GM12878 (cell line): Measurements from ENCODE around the gene SEMA3C. TPM values are rescaled to one million over a fixed set of nuclear protein-coding genes. Genes with fewer than 3 reads are reported as not detected.

Experiments
- ATAC-seq: fragments of 200-7000 bp; cut with Tn5 transposase; 3 replicates; pipeline ENCODE4 v1.9.1; 2020; ENCODE audit warnings: mild to moderate bottlenecking, moderate library complexity
- BruUV-seq: library from RNA; stranded (reverse); fragments of 400-500 nt; replicated peaks from 2 replicates; lab custom pipeline; 2021; lab: Mats Ljungman, UMichigan
- CTCF ChIA-PET: fragments of 300-600 bp; sonication (Branson Sonifier 250); formaldehyde crosslinking; extraction: SDS; loops from one replicate; lab custom pipeline; 2021; ENCODE audit warnings: inconsistent platforms; lab: Yijun Ruan, JAX
- POLR2A ChIA-PET: fragments of 350-600 bp; formaldehyde crosslinking; extraction: SDS; loops from one replicate; lab custom pipeline; 2021; ENCODE audit warnings: inconsistent platforms; lab: Charles Lee
- RAD21 ChIA-PET: fragments of 300-600 bp; sonication (Branson Sonifier 250); formaldehyde crosslinking; loops from one replicate; lab custom pipeline; 2023; ENCODE audit warnings: antibody characterized with exemption; ENCODE audit not compliant: unreplicated experiment; lab: Charles Lee
- SMC1A ChIA-PET: fragments of 300-600 bp; sonication (Branson Sonifier 250); formaldehyde crosslinking; loops from one replicate; lab custom pipeline; 2023; ENCODE audit not compliant: unreplicated experiment, uncharacterized antibody; lab: Charles Lee
- DNase-seq: peaks from one replicate; pipeline ENCODE4 v3.0.0-alpha.2; 2011; ENCODE audit warnings: low read depth, low spot score
- FAIRE-seq: peaks from 3 replicates; lab custom pipeline; 2011; peaks lifted over from hg19 to GRCh38; lab: Jason Lieb, UNC
- H2AFZ ChIP-seq: 2 replicates; pipeline ENCODE4 v1.6.0; 2011; ENCODE audit warnings: low read depth, low read length, control low read depth; ENCODE audit not compliant: control insufficient read depth
- H3K27ac ChIP-seq: 2 replicates; pipeline ENCODE4 v1.5.1; 2011; ENCODE audit warnings: control low read depth; ENCODE audit not compliant: control insufficient read depth, insufficient read depth
- H3K27me3 ChIP-seq, 2 experiments: replicated peaks in 1 of 2; 2 replicates each; pipeline versions ENCODE4 v1.6.0 to v1.6.1; 2011; ENCODE audit warnings: low read length in 1 of 2; ENCODE audit not compliant: control insufficient read depth in 2 of 2, insufficient read depth in 2 of 2
- H3K36me3 ChIP-seq, 2 experiments: 2 replicates each; pipeline ENCODE4 v1.5.1; 2011; ENCODE audit warnings: low read length in 1 of 2; ENCODE audit not compliant: control insufficient read depth in 2 of 2, insufficient read depth in 2 of 2
- H3K4me1 ChIP-seq: 2 replicates; pipeline ENCODE4 v1.6.1; 2011; ENCODE audit warnings: mild to moderate bottlenecking, low read length, moderate library complexity, mixed read lengths; ENCODE audit not compliant: control insufficient read depth, insufficient read depth
- H3K4me2 ChIP-seq: 2 replicates; pipeline ENCODE4 v1.6.0; 2011; ENCODE audit warnings: control low read depth; ENCODE audit not compliant: control insufficient read depth, insufficient read depth
- H3K4me3 ChIP-seq: fragments of 200-600 bp; sonication (generic); 2 replicates; pipeline ENCODE4 v1.5.1; 2016
- H3K79me2 ChIP-seq: 2 replicates; pipeline ENCODE4 v1.6.0; 2011; ENCODE audit warnings: low read length; ENCODE audit not compliant: control insufficient read depth, insufficient read depth
- H3K9ac ChIP-seq: 2 replicates; pipeline ENCODE4 v1.8.0; 2011; ENCODE audit warnings: low read length, control low read depth, mixed read lengths; ENCODE audit not compliant: control insufficient read depth, insufficient read depth
- H3K9me3 ChIP-seq: replicated peaks from 3 replicates; pipeline ENCODE4 v1.5.1; 2011; ENCODE audit warnings: mild to moderate bottlenecking, low read length; ENCODE audit not compliant: control insufficient read depth, insufficient read depth
- H4K20me1 ChIP-seq: 2 replicates; pipeline ENCODE4 v1.6.0; 2011; ENCODE audit not compliant: control insufficient read depth, insufficient read depth
- ATF7 ChIP-seq: fragments of 450-650 bp; IDR thresholded peaks from 2 replicates; pipeline ENCODE4 v1.6.1; 2016; ENCODE audit warnings: low read depth, mild to moderate bottlenecking
- GABPA ChIP-seq: IDR thresholded peaks from 2 replicates; pipeline ENCODE4 v1.6.1; 2014; ENCODE audit warnings: antibody characterized with exemption, low read depth, mild to moderate bottlenecking, inconsistent platforms
- IKZF1 ChIP-seq: fragments of 450-650 bp; conservative IDR thresholded peaks from 2 replicates; pipeline ENCODE4 v1.6.1; 2017; ENCODE audit warnings: antibody characterized with exemption, mild to moderate bottlenecking
- NFYB ChIP-seq: IDR thresholded peaks from 2 replicates; pipeline ENCODE4 v1.6.1; 2011; ENCODE audit warnings: low read depth, mild to moderate bottlenecking, low read length, improper control_type of control experiment, moderate library complexity; ENCODE audit not compliant: insufficient read depth
- NR2C2 ChIP-seq: IDR thresholded peaks from 2 replicates; pipeline ENCODE4 v1.6.1; 2011; ENCODE audit warnings: borderline replicate concordance, low read depth; ENCODE audit not compliant: control insufficient read depth, insufficient read length
- RELA ChIP-seq: fragments of 450-650 bp; IDR thresholded peaks from 2 replicates; pipeline ENCODE4 v1.8.0; 2014; ENCODE audit warnings: borderline replicate concordance; ENCODE audit not compliant: partially characterized antibody
- SIX5 ChIP-seq: IDR thresholded peaks from 2 replicates; pipeline ENCODE4 v1.6.1; 2011; ENCODE audit warnings: mild to moderate bottlenecking, low read depth, low read length, moderate library complexity; ENCODE audit not compliant: severe bottlenecking
- SREBF1 ChIP-seq: IDR thresholded peaks from 2 replicates; pipeline ENCODE4 v1.6.1; 2012; ENCODE audit warnings: mild to moderate bottlenecking, low read length
- SUPT20H ChIP-seq: IDR thresholded peaks from 2 replicates; pipeline ENCODE4 v1.6.1; 2011; ENCODE audit warnings: low read depth, mild to moderate bottlenecking, low read length, moderate library complexity, borderline replicate concordance; ENCODE audit not compliant: control insufficient read depth
- WGBS: methylation state at CpG from one replicate; pipeline ENCODE4 v1.1.6; 2016; ENCODE audit warnings: low lambda C conversion rate; ENCODE audit not compliant: insufficient replicate concordance, insufficient coverage; ENCODE audit errors: missing lambda C conversion rate; 5-methylcytosine and 5-hydroxymethylcytosine counted together
- in situ Hi-C: fragments of 300-500 bp; cut with MboI; formaldehyde crosslinking; loops from 9 replicates; pipeline ENCODE4 v1.14.3; 2018; ENCODE audit warnings: mixed read lengths
- intact Hi-C: fragments of 100-400 bp; cut with micrococcal nuclease; formaldehyde crosslinking; loops from one replicate; pipeline ENCODE4 v1.14.2; 2022; ENCODE audit not compliant: unreplicated experiment
- polyA plus RNA-seq, 11 experiments: library from polyadenylated mRNA; depleted of rRNA in 4 of 11; unstranded in 6 of 11; stranded (reverse) in 5 of 11; fragments of >200 nt; fragmentation: Nextera tagmentation in 4 of 11; fragmentation: Illumina TruSeq in 1 of 11; extraction: Ambion mirVana in 4 of 11; extraction: Trizol in 1 of 11; gene quantifications; 1 replicate in 1 of 11; 2 replicates in 10 of 11; pipeline versions ENCODE4 v1.2.1 to v1.2.3, GENCODE V29; 2011 to 2016; ENCODE audit warnings: inconsistent platforms in 2 of 11, missing spikeins in 2 of 11, low read depth in 1 of 11
- total RNA-seq, 4 experiments: library from RNA; depleted of rRNA in 3 of 4; stranded (reverse); fragments of >200 nt in 3 of 4; fragmentation: Illumina TruSeq in 1 of 4; extraction: Trizol in 1 of 4; gene quantifications; 2 replicates each; pipeline versions ENCODE4 v1.2.1 to v1.2.3, GENCODE V29; 2013 to 2021
- TF ChIP-seq, protein P1 (sequence below): IDR thresholded peaks from 2 replicates; pipeline ENCODE4 v1.6.1; 2011; ENCODE audit warnings: borderline replicate concordance, low read depth, mild to moderate bottlenecking, moderate library complexity, low read length; ENCODE audit not compliant: insufficient read depth, poor library complexity, severe bottlenecking
- TF ChIP-seq, protein P2 (sequence below): IDR thresholded peaks from 2 replicates; pipeline ENCODE4 v1.6.1; 2011; ENCODE audit warnings: mild to moderate bottlenecking, low read depth, low read length, moderate library complexity; ENCODE audit not compliant: insufficient replicate concordance
- TF ChIP-seq, protein P3 (sequence below): IDR thresholded peaks from 2 replicates; pipeline ENCODE4 v1.6.1; 2012; ENCODE audit warnings: low read length, inconsistent platforms

SEMA3C gene
- total and polyA plus RNA-seq, 10 of the 15 experiments (the other 5 are each of a cell fraction or from before 2014, with no cell fraction given): 0.01 to 0.41 (median 0.11) TPM; not detected in 6

DNA sequence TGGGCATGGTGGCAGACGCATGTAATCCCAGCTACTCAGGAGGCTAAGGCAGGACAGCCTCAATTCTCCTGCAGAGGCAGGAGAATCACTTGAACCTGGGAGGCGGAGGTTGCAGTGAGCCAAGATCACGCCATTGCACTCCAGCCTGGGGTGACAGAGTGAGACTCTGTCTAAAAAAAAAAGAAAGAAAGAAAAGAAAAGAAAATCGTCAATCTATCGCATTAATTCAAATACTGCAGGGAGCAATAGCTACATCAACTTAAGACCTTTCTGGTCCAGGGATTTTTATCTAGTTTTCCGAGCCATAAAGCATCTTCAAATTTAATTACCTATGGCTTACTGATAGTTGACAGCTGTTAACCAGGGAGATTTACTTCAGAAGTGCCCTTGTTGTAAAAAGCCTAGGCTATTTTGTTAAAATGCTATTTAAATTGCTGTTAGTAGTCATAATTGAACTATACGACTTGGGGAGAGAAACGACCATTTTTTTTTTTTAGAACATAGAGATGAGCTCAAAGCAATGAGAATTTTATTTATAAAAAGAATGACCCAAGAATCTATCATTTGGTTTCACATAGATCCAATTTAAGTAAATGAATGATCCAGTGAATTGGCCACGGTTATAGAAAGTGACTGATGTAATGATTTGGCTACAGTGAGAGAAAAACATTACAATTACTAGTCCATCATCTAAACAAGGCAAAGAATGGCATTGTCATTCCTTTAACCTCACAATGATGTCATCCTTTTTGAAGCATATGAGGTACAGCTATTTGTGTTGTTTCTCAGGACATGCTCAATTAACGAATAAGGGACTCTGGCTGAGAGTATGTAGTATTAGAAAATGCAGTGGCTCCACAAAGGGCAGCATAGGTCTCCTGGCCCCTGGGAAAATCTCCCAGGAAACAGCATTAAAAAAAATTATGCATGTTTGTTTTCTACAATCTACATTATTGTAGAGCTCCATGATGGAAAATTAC, 85.3 kb downstream of the SEMA3C start:
- H2AFZ ChIP-seq: no peak overlapping the region
- FAIRE-seq (no peak), DNase-seq (no peak), ATAC-seq (no peak)
- H3K4me1 ChIP-seq: no peaks in the 10 kb centered on the region
- H3K27ac ChIP-seq: no peak overlapping the region
- in situ Hi-C loops (no loop called here), intact Hi-C loops (no loop called here)
- ChIA-PET RAD21 (no interaction called here), POLR2A (interaction anchor here (0.5 kb wide), 1 partner anchor 145 kb away, joined by 5 read pairs; no protein-coding TSS in a partner anchor), CTCF (no interaction called here), SMC1A (interaction anchor here (0.9 kb wide), 1 partner anchor 26 kb away, joined by 3 read pairs; no protein-coding TSS in a partner anchor)
- 29% methylated on average over 9 of the region's 10 CpGs for WGBS
- no peak overlapping the region for H3K9ac ChIP-seq
- H3K27me3 ChIP-seq: no peaks in the 10 kb centered on the region
- no peaks in the 10 kb centered on the region for H3K9me3 ChIP-seq
- no peak overlapping the region for H3K4me2 ChIP-seq
- no peaks in the 10 kb centered on the region for H3K36me3 ChIP-seq
- H3K79me2 ChIP-seq: no peaks in the 10 kb centered on the region
- no peak overlapping the region for H3K4me3 ChIP-seq
- H4K20me1 ChIP-seq: no peaks in the 10 kb centered on the region
- TF ChIP-seq ATF7: peak; percentile 43; the same call in 1 of the 2 replicates
- TF ChIP-seq SUPT20H: no peak
- no peak for TF ChIP-seq SIX5
- TF ChIP-seq NR2C2: no peak
- TF ChIP-seq RELA: no peak
- BruUV-seq: no TSS peak

DNA sequence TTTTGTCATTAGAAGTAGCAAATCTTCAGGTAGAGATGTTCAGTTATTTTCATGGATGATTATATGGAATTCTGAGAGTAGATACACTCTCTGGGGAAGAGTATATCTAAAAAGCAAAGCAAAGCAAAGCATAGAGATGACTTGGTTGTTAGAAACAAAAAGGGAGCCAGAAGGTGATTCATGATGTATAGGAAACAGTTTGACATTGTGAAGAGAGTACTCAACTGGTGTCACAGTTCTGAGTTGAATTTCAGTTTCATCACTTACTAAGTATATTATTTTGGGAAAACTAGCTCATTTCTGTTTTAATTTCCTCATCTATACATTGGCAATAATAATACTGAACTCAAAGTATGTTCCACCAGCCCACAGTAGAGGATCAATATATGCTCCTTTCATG, 86.8 kb downstream of the SEMA3C start:
- no peaks in the 10 kb centered on the region for H3K4me1 ChIP-seq
- intact Hi-C loops: no loop called here
- H3K27ac ChIP-seq: no peak overlapping the region
- SMC1A ChIA-PET: no interaction called here
- RAD21 ChIA-PET: no interaction called here
- CTCF ChIA-PET: no interaction called here
- POLR2A ChIA-PET: no interaction called here
- no peak overlapping the region for H3K9ac ChIP-seq
- no TSS peak for BruUV-seq
- no peak overlapping the region for H3K4me2 ChIP-seq
- no peaks in the 10 kb centered on the region for H4K20me1 ChIP-seq
- no peak overlapping the region for H2AFZ ChIP-seq
- no peaks in the 10 kb centered on the region for H3K79me2 ChIP-seq
- H3K9me3 ChIP-seq: no peaks in the 10 kb centered on the region
- no peak for DNase-seq
- no peak for ATAC-seq
- H3K36me3 ChIP-seq: no peaks in the 10 kb centered on the region
- no peaks in the 10 kb centered on the region for H3K27me3 ChIP-seq
- FAIRE-seq: no peak
- in situ Hi-C loops: no loop called here
- H3K4me3 ChIP-seq: no peak overlapping the region
- TF ChIP-seq, protein P1, sequence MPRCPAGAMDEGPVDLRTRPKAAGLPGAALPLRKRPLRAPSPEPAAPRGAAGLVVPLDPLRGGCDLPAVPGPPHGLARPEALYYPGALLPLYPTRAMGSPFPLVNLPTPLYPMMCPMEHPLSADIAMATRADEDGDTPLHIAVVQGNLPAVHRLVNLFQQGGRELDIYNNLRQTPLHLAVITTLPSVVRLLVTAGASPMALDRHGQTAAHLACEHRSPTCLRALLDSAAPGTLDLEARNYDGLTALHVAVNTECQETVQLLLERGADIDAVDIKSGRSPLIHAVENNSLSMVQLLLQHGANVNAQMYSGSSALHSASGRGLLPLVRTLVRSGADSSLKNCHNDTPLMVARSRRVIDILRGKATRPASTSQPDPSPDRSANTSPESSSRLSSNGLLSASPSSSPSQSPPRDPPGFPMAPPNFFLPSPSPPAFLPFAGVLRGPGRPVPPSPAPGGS: no peak
- TF ChIP-seq, protein P2, sequence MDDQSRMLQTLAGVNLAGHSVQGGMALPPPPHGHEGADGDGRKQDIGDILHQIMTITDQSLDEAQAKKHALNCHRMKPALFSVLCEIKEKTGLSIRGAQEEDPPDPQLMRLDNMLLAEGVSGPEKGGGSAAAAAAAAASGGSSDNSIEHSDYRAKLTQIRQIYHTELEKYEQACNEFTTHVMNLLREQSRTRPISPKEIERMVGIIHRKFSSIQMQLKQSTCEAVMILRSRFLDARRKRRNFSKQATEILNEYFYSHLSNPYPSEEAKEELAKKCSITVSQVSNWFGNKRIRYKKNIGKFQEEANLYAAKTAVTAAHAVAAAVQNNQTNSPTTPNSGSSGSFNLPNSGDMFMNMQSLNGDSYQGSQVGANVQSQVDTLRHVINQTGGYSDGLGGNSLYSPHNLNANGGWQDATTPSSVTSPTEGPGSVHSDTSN: no peak
- TF ChIP-seq, protein P3, sequence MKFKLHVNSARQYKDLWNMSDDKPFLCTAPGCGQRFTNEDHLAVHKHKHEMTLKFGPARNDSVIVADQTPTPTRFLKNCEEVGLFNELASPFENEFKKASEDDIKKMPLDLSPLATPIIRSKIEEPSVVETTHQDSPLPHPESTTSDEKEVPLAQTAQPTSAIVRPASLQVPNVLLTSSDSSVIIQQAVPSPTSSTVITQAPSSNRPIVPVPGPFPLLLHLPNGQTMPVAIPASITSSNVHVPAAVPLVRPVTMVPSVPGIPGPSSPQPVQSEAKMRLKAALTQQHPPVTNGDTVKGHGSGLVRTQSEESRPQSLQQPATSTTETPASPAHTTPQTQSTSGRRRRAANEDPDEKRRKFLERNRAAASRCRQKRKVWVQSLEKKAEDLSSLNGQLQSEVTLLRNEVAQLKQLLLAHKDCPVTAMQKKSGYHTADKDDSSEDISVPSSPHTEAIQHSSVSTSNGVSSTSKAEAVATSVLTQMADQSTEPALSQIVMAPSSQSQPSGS: no peak
- TF ChIP-seq GABPA: no peak
- TF ChIP-seq NFYB: no peak
- TF ChIP-seq IKZF1: no peak
- no peak for TF ChIP-seq SREBF1
